Retina (tissue), 1 donor: Measurements from ENCODE around the gene MAOB.
A peak's percentile ranks its signal among the peaks of the same experiment; 100 is the strongest.

Experiments
- DNase-seq: peaks from one replicate; pipeline ENCODE4 v3.0.0-alpha.2; 2016

MAOB gene

GRCh38 chrX:43860646-43861370 is 21.4 kb downstream of the MAOB start:
- no peak for DNase-seq

DNA sequence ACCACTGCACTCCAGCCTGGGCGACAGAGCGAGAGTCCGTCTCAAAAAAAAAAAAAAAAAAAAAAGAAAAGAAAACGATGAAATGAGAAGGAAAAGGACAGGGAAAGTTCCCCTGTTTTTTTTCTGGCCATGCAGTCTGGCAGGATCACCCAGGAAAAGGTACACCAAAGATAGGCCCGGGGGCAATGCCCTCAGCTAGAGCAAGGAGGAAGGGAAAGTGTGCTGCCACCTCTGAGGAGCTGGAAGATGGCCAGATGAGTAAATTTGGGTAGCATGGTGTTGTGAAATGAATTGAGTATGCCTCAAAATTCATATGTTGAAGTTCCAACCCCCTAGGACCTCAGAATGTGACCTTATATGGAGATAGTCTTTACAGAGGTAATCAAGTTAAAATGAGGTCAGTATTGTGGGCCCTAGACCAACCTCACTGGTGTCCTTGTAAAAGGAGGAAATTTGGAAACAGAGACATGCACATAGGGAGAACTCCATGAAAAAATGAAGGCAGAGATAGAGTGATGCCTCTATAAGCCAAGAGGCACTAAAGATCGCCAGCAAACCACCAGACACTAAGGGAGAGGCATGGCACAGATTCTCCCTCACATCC is 28.9 kb downstream of the MAOB start:
- no peak for DNase-seq

- no peak for DNase-seq
Observed at GRCh38 chrX:43850629-43851028, 31.6 kb downstream of the MAOB start.

DNA sequence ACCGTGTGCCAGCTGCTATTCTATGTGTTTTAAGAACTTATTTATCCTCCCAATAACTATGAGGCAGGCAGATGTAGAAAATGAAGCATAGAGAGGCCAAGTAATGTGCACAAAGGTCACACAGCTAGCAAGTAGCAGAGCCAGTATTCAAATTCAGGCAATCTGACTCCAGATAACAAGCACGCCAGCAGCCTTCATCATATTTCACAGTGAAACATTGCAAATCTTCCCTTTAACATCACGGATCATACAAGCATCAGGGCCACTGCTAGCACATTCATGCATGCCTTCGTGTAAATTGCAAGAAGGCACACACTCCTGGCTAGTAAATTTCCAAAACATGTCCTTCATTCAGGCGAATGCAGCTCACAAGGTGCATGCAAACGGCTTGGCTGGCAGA is 33.1 kb downstream of the MAOB start:
- DNase-seq: no peak

DNA sequence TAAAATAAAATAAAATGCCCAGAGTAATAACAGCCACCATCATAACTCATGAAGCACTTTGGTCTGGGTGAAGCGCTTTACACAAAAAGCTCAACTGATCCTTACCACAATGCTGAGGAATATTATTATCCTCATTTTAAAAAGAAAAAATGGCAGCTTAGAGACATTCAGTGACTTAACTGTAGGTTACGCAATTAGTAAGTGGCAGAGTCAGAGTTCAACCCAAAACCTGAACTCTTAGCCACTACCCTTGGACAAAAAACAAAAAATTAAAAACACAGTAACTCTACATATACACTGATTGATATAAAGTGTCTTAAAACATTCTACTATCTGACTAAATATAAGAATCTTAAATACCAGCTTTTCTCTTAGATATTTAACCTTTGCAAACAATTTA is 34.9 kb downstream of the MAOB start:
- DNase-seq: no peak

- DNase-seq: no peak
Observed at GRCh38 chrX:43846558-43846957, 35.7 kb downstream of the MAOB start.

DNA sequence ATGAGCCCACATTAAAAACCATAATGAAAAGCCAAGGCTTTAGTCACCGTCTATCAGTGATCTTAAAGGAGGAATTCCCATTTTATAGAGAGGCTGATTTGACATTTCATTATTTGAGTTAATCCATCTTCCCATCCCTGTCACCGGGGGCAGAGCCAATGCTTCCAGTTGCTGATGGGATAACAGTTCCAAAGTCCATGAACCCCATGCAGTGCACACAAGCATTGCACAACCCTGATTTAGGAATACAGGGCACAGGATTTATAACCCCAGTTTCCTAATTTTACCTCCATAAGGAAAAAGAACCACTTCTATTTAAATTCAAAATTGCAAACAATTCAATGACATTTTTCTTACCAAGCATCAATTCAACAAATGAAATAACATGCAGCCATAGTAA is 36.5 kb downstream of the MAOB start:
- no peak for DNase-seq

DNA sequence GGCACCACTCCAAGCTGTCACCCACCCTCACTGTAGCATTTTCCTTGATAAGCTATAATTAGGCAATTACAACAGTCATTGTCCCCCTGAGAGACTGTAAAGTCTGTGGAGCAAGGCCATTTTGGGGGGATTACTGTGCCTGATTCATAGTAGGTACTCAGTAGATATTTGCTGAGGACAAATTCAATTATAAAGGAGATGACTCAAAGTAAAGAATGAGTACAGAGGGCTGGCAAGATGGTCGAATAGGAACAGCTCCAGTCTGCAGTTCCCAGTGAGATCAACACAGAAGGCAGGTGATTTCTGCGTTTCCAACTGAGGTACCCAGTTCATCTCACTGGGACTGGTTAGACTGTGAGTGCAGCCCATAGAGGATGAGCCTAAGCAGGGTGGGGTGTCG is 42.0 kb downstream of the MAOB start:
- DNase-seq: no peak

- DNase-seq: peak; percentile 10
Observed at GRCh38 chrX:43836435-43837184, 45.6 kb downstream of the MAOB start.

GRCh38 chrX:43835559-43835958 is 46.7 kb downstream of the MAOB start:
- DNase-seq: no peak

- no peak for DNase-seq
Observed at GRCh38 chrX:43827791-43828190, 54.5 kb downstream of the MAOB start.

GRCh38 chrX:43822014-43822413 is 60.2 kb downstream of the MAOB start:
- no peak for DNase-seq

GRCh38 chrX:43817444-43817843 is 64.8 kb downstream of the MAOB start:
- DNase-seq: no peak

DNA sequence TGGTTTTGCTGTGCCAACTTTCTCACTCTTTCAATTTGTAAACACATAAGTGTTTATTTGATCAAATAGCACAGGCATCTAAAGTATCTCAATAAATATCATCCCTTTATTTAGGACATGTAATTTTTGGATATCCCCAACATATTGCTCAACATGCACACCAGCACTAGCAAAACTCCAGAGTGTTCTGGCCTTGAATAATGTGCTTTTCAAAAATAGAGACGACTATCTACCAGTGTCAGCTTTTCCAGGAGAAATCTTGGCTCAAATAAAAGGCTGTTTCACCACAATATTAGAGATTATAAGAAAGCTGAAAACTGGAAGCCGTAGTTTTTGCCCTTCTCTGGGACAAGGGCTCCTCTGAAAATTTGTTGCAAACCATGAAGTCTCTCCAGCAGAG is 67.0 kb downstream of the MAOB start:
- no peak for DNase-seq

GRCh38 chrX:43813898-43814297 is 68.4 kb downstream of the MAOB start:
- no peak for DNase-seq

DNA sequence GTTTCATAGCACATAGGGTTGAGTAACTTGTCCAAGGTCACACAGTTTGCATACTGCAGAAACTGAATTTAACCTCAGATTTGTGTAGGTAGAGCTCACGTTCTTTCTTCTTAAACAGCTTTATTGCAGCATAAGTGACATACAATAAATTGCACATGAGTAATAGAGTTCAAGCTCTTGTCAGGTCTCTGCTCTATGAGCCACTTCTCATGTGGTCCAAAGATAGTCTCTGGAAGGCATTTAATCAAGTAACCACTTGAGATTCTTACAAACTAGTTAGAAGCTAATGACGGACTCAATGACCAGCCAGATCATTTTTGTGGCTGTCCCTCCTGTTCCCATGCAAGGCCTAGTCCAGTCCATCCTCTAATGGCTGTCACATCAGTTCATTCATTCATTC is 68.9 kb downstream of the MAOB start:
- DNase-seq: no peak

DNA sequence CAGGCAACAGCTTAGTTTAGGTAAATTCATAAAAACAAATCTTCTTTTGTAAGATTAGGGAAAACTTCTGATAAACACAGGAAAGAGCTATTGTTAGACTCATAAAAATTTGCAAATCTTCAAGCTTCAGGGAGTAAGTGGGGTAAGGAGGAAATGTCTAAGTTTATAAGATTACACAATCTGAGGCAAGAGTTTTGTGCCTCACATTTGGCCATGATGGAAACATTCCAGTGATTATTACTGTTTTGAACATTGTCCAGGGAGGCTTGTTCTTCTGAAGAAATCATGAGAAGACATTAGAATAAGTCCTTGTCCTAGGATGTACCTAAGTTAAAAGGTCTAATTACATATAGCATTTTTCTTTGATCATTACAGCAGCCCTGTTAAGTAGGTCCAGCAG is 72.8 kb downstream of the MAOB start:
- no peak for DNase-seq

DNA sequence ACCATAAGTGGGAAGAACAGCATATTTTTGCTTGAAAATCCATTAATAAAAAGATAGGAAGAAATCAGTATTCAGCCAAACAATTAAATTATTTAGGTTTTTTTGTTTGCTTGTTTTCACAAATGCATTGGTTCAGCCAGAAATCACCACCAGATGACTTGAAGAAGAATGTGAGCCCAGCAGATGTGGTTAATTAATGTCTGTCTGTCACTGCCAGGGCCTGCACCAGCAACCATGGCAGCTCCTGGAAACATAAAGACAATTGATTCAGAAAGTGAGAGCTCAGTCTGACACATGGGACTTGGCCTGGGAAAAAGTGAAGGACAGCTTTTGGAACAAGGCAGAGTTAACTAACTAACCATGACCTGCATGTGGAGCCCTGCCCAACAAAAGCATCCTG is 74.0 kb downstream of the MAOB start:
- DNase-seq: no peak

DNA sequence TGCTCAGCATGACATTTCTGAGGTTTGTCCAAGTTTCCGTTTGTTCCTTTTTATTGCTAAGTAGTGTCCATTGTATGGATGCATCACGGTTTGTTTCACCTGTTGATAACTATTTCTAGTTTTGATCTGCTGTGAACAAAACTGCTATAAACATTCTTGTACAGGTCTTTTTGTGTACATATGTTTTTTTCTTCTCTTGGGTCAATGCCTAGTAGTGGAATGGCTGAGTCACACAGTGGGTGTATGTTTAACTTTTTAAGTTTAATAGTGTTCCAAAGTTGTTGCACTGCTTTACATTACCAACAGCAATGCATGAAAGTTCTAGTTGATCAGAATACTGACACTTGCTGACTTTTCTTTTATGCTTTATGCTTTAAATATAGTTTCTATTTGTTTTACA is 76.7 kb downstream of the MAOB start:
- no peak for DNase-seq

DNA sequence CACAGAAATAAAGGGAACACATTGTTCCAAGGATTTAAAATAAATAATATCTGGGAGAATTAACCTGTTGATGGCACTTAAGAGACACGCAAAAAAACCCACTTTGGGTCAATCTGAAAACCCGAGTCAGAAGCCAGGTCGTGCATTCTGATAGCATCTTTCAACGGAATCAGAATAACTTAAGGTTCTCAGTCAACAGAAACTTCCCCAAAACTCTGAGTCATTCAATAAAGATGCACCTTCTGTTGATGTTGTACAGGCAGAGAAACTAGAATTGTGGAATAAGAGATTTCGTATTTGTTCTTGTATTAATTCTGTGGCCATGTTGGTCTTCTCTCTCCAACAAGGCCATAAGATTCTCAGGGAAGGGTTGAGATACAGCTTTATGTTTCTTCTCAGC is 78.2 kb downstream of the MAOB start:
- no peak for DNase-seq

GRCh38 chrX:43785930-43786591 is 96.2 kb downstream of the MAOB start:
- no peak for DNase-seq

GRCh38 chrX:43758044-43758443 is 124.2 kb downstream of the MAOB start:
- no peak for DNase-seq

GRCh38 chrX:43756076-43756475 is 126.2 kb downstream of the MAOB start:
- DNase-seq: no peak

GRCh38 chrX:43753637-43754036 is 128.6 kb downstream of the MAOB start:
- DNase-seq: no peak
